PC-9 (cell line): Measurements from ENCODE around the gene MARS1. TPM values are rescaled to one million over a fixed set of nuclear protein-coding genes. Genes with fewer than 3 reads are reported as not detected.

Experiments
- BruUV-seq: library from RNA; stranded (reverse); fragments of 400-500 nt; replicated peaks from 2 replicates; lab custom pipeline; 2021; lab: Mats Ljungman, UMichigan
- CTCF ChIA-PET: fragments of 300-600 bp; sonication (Branson Sonifier 250); formaldehyde crosslinking; loops from one replicate; lab custom pipeline; 2022; ENCODE audit warnings: antibody characterized with exemption; lab: Charles Lee
- POLR2A ChIA-PET: fragments of 300-600 bp; sonication (Branson Sonifier 250); formaldehyde crosslinking; loops from one replicate; lab custom pipeline; 2022; ENCODE audit warnings: antibody characterized with exemption; ENCODE audit not compliant: unreplicated experiment; lab: Charles Lee
- DNase-seq, 2 experiments: peaks; one replicate each; pipeline versions ENCODE4 v3.0.0 to v3.0.0-alpha.2; 2015 to 2022; ENCODE audit warnings: mixed read lengths in 1 of 2
- H2AFZ ChIP-seq: fragments of 200-600 bp; sonication (generic); 2 replicates; pipeline ENCODE4 v1.8.1; 2017; ENCODE audit warnings: antibody characterized with exemption
- H3F3A ChIP-seq: fragments of 200-600 bp; sonication (generic); 2 replicates; pipeline ENCODE4 v1.8.1; 2017; ENCODE audit warnings: antibody characterized with exemption, mild to moderate bottlenecking, low read depth; ENCODE audit not compliant: insufficient read depth
- H3K27ac ChIP-seq: fragments of 200-600 bp; sonication (generic); 2 replicates; pipeline ENCODE4 v1.6.1; 2016; ENCODE audit warnings: mixed run types
- H3K27me3 ChIP-seq: fragments of 200-600 bp; sonication (generic); 2 replicates; pipeline ENCODE4 v1.6.1; 2016; ENCODE audit warnings: low read depth, mixed run types; ENCODE audit not compliant: insufficient read depth
- H3K36me3 ChIP-seq: fragments of 200-600 bp; sonication (generic); 2 replicates; pipeline ENCODE4 v1.6.1; 2016; ENCODE audit warnings: low read depth, mixed run types
- H3K4me1 ChIP-seq: fragments of 200-600 bp; sonication (generic); replicated peaks from 2 replicates; pipeline ENCODE4 v1.6.1; 2016; ENCODE audit warnings: mixed run types; ENCODE audit not compliant: insufficient read depth
- H3K4me2 ChIP-seq: fragments of 200-600 bp; sonication (generic); 2 replicates; pipeline ENCODE4 v1.6.1; 2017; ENCODE audit warnings: mixed run types
- H3K4me3 ChIP-seq: fragments of 200-600 bp; sonication (generic); 2 replicates; pipeline ENCODE4 v1.6.1; 2016; ENCODE audit warnings: mixed run types
- H3K79me2 ChIP-seq: fragments of 200-600 bp; sonication (generic); 2 replicates; pipeline ENCODE4 v1.6.1; 2017; ENCODE audit warnings: low read depth, mixed run types
- H3K9me2 ChIP-seq: fragments of 200-600 bp; sonication (generic); 2 replicates; pipeline ENCODE4 v1.8.1; 2017; ENCODE audit warnings: mild to moderate bottlenecking; ENCODE audit not compliant: insufficient read depth
- H3K9me3 ChIP-seq: fragments of 200-600 bp; sonication (generic); 2 replicates; pipeline ENCODE4 v1.8.1; 2016; ENCODE audit warnings: low read depth; ENCODE audit not compliant: insufficient read depth
- H4K20me1 ChIP-seq: fragments of 200-600 bp; sonication (generic); 2 replicates; pipeline ENCODE4 v1.8.1; 2017; ENCODE audit not compliant: insufficient read depth
- EZH2 ChIP-seq: fragments of 200-600 bp; sonication (generic); IDR thresholded peaks from 2 replicates; pipeline ENCODE4 v1.8.0; 2017; ENCODE audit warnings: antibody characterized with exemption, low read depth
- intact Hi-C: fragments of 100-400 bp; cut with micrococcal nuclease; formaldehyde crosslinking; loops from one replicate; pipeline ENCODE4 v1.10.0; 2022; ENCODE audit not compliant: unreplicated experiment
- total RNA-seq: library from RNA; stranded (reverse); gene quantifications from 2 replicates; pipeline ENCODE4 v1.2.3, GENCODE V29; 2021
- TF ChIP-seq, protein P1 (sequence below): fragments of 200-600 bp; sonication (generic); conservative IDR thresholded peaks from 2 replicates; pipeline ENCODE4 v1.6.1; 2017; ENCODE audit warnings: mixed run types, antibody characterized with exemption, mild to moderate bottlenecking, moderate library complexity

Gene MARS1
- total RNA-seq, 1 experiment from 2014 or later, result 307 TPM

DNA sequence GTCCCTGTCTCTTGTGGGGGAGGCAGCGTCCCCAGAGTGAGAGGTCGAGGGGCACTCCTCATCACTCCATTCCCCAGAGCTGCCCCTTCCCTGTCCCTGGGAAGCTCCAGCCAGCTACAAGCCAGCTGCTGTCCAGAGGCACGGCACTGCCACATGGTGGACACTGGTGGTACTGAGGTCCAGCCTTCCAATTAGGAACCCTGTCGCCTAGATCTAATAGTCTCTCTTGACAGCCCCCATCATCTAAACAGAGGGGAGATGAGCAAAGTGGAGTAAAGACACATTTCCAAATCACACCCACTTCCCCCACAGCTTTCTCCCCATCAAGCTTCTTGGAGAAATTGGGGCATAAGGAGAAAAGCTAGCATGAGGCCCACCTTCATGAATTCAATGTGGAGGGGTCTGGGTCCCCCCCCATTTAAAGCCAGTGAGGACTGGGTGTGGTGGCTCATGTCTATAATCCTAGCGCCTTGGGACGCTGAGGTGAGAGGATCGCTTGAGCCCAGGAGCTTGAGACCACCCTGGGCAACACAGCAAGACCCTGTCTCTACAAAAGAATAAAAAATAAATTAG is 34.8 kb upstream of the MARS1 start:
- no peaks in the 10 kb centered on the region for H3K9me3 ChIP-seq
- ChIA-PET POLR2A (interaction anchor here (0.6 to 0.7 kb wide), 2 partner anchors 138 to 145 kb away, joined by 3 read pairs; no protein-coding TSS in a partner anchor), CTCF (interaction anchor here (0.5 to 1.8 kb wide), 11 partner anchors 43 to 384 kb away, joined by 3 to 30 read pairs (median 4); no protein-coding TSS in a partner anchor)
- no peaks in the 10 kb centered on the region for H3F3A ChIP-seq
- no peak overlapping the region for H3K4me2 ChIP-seq
- H3K27me3 ChIP-seq, result no peaks in the 10 kb centered on the region
- H3K79me2 ChIP-seq, result no peaks in the 10 kb centered on the region
- no peaks in the 10 kb centered on the region for H3K36me3 ChIP-seq
- TF ChIP-seq EZH2, result no peak
- TF ChIP-seq, protein P1, sequence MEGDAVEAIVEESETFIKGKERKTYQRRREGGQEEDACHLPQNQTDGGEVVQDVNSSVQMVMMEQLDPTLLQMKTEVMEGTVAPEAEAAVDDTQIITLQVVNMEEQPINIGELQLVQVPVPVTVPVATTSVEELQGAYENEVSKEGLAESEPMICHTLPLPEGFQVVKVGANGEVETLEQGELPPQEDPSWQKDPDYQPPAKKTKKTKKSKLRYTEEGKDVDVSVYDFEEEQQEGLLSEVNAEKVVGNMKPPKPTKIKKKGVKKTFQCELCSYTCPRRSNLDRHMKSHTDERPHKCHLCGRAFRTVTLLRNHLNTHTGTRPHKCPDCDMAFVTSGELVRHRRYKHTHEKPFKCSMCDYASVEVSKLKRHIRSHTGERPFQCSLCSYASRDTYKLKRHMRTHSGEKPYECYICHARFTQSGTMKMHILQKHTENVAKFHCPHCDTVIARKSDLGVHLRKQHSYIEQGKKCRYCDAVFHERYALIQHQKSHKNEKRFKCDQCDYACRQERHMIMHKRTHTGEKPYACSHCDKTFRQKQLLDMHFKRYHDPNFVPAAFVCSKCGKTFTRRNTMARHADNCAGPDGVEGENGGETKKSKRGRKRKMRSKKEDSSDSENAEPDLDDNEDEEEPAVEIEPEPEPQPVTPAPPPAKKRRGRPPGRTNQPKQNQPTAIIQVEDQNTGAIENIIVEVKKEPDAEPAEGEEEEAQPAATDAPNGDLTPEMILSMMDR, result peak; percentile 91
- no peak overlapping the region for H3K4me3 ChIP-seq
- H2AFZ ChIP-seq, result no peak overlapping the region
- no peaks in the 10 kb centered on the region for H4K20me1 ChIP-seq
- intact Hi-C loops, result loop anchor here (1.0 to 10.0 kb wide), 4 partner anchors 146 to 452 kb away; no protein-coding TSS in a partner anchor
- peak; percentile 47 to 73 for DNase-seq
- H3K27ac ChIP-seq, result no peak overlapping the region
- BruUV-seq, result no TSS peak
- H3K4me1 ChIP-seq, result peaks cover 35% of the 10 kb centered on the region
- no peaks in the 10 kb centered on the region for H3K9me2 ChIP-seq

DNA sequence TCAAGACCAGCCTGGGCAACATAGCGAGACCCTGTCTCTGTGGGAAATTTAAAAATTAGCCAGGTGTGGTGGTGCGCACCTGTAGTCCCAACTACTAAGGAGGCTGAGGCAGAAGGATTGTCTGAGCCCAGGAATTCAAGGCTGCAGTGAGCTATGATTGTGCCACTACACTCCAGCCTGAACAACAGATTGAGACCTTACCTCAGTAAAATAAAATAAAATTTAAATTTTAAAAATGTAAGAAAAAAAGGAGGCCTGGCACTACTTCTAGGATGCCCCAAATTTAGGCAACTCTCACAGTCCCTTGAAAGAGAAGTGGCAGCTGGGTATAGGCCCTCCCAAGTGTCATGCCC is 33.7 kb upstream of the MARS1 start:
- H3K27ac ChIP-seq, result no peak overlapping the region; the same call in 1 of the 2 replicates
- no peaks in the 10 kb centered on the region for H3K79me2 ChIP-seq
- no peak for TF ChIP-seq EZH2
- TF ChIP-seq, protein P1, result no peak
- no peaks in the 10 kb centered on the region for H3K36me3 ChIP-seq
- CTCF ChIA-PET, result interaction anchor here (0.9 kb wide), 1 partner anchor 178 kb away, joined by 4 read pairs; no protein-coding TSS in a partner anchor
- H3K27me3 ChIP-seq, result no peaks in the 10 kb centered on the region
- POLR2A ChIA-PET, result interaction anchor here (0.7 kb wide), 2 partner anchors 58 to 327 kb away, joined by 3 read pairs; no protein-coding TSS in a partner anchor
- no peak for DNase-seq
- H3K4me3 ChIP-seq, result no peak overlapping the region
- no peak overlapping the region for H2AFZ ChIP-seq
- H4K20me1 ChIP-seq, result no peaks in the 10 kb centered on the region
- intact Hi-C loops, result loop anchor here (10.0 kb wide), 1 partner anchor 451 kb away; no protein-coding TSS in a partner anchor
- no peaks in the 10 kb centered on the region for H3F3A ChIP-seq
- H3K9me2 ChIP-seq, result no peaks in the 10 kb centered on the region
- H3K4me2 ChIP-seq, result peak overlapping the region; percentile 63; the same call in 1 of the 2 replicates
- peaks cover 43% of the 10 kb centered on the region for H3K4me1 ChIP-seq
- no peaks in the 10 kb centered on the region for H3K9me3 ChIP-seq
- no TSS peak for BruUV-seq

DNA sequence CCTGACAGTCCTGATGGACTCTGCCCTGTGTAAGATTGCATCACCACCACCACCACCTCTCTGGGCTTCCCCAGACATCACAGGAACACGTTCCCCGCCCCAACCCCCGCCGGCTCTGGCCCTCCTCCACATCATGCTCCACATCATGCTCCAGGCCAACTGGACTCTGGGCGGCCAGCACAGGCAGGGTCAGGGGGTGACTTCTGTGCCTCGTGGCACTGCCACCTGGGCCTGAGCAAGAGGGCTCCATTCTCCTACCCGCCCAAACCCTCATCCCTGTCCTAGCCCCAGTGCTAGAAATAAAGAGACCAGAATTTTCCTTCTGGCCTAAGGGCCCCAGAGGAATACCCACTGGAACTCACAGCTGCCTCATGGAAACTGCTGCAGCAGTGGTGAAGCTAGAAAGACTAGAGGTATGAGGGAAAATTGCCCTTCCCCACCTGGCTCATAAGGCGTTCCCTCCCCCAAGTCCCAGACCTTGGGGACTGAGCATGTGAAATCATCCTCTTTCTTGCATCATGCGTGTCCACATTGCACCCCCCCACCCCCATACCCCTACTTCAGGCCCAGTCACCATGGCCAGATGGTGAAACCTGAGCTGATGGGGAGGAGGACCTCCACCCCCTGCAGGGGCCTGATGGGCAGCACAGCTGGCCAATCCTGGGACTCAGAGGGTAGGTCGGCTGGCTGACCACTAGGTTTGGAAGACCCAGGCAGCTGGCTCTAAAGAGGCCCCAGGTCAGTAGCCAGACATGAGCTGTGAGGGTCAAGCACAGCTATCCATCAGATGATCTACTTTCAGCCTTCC is 33.1 kb upstream of the MARS1 start, which contains the start of gene INHBE:
INHBE (plus strand) TSS at position 742 of the 808 bp plus-strand sequence. CDS start 230 bp downstream, outside the sequence.
- no peaks in the 10 kb centered on the region for H3K36me3 ChIP-seq
- H3K4me1 ChIP-seq, result peaks cover 43% of the 10 kb centered on the region
- no peak for DNase-seq
- no peaks in the 10 kb centered on the region for H3F3A ChIP-seq
- intact Hi-C loops, result loop anchor here (10.0 kb wide), 1 partner anchor 450 kb away; no protein-coding TSS in a partner anchor
- peak within 1 kb of the TSS; percentile 63 for H3K4me2 ChIP-seq
- H3K27ac ChIP-seq, result peak within 1 kb of the TSS; percentile 60
- H3K9me3 ChIP-seq, result no peaks in the 10 kb centered on the region
- H3K79me2 ChIP-seq, result no peaks in the 10 kb centered on the region
- BruUV-seq, result no TSS peak
- ChIA-PET CTCF (interaction anchor here (0.6 to 1.1 kb wide), 5 partner anchors 10 to 282 kb away, joined by 4 to 8 read pairs (median 4); no protein-coding TSS in a partner anchor), POLR2A (interaction anchor here (0.5 to 0.6 kb wide), 2 partner anchors 9 to 611 kb away, joined by 4 to 22 read pairs; no protein-coding TSS in a partner anchor)
- no peak within 1 kb of the TSS; the same call in 1 of the 2 replicates for H3K4me3 ChIP-seq
- H2AFZ ChIP-seq, result peak within 1 kb of the TSS; percentile 66
- TF ChIP-seq EZH2, result no peak
- TF ChIP-seq, protein P1, result no peak
- no peaks in the 10 kb centered on the region for H3K27me3 ChIP-seq
- no peaks in the 10 kb centered on the region for H3K9me2 ChIP-seq
- no peaks in the 10 kb centered on the region for H4K20me1 ChIP-seq
